ENCODE results near the gene IRF9.

IRF9 gene

DNA sequence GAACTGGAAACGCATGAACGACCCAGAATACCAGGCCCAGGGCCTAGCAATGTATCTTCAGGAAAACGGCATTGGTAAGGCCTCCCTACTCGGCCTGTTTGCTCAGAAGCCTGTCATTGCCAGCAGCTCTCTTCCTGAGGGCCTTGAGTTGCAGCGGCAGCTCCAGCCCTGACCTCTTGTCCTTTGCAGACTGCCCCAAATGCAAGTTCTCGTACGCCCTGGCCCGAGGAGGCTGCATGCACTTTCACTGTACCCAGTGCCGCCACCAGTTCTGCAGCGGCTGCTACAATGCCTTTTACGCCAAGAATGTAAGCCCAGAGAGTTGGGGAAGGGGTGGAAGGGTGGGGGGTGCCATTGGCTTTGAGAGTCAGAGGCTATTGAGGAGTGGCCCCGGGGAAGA is 3.7 kb upstream of the IRF9 start:
- no peak for TF ChIP-seq CTCF (IDR thresholded peaks at IDR 0.05; ENCODE audit: control extremely low read depth, extremely low read depth, low read depth, missing control alignments)
- CTCF ChIA-PET, result interaction anchor here (0.9 to 1.2 kb wide), 2 partner anchors 10 to 18 kb away, joined by 4 to 6 read pairs; partner anchors contain the start of gene RNF31
- POLR2A ChIA-PET, result interaction anchor here (0.8 to 1.0 kb wide), 2 partner anchors 16 to 142 kb away, joined by 3 read pairs; partner anchors contain the start of genes DHRS1, EMC9 and NOP9
- DNase-seq (ENCODE audit: extremely low spot score), result no peak

DNA sequence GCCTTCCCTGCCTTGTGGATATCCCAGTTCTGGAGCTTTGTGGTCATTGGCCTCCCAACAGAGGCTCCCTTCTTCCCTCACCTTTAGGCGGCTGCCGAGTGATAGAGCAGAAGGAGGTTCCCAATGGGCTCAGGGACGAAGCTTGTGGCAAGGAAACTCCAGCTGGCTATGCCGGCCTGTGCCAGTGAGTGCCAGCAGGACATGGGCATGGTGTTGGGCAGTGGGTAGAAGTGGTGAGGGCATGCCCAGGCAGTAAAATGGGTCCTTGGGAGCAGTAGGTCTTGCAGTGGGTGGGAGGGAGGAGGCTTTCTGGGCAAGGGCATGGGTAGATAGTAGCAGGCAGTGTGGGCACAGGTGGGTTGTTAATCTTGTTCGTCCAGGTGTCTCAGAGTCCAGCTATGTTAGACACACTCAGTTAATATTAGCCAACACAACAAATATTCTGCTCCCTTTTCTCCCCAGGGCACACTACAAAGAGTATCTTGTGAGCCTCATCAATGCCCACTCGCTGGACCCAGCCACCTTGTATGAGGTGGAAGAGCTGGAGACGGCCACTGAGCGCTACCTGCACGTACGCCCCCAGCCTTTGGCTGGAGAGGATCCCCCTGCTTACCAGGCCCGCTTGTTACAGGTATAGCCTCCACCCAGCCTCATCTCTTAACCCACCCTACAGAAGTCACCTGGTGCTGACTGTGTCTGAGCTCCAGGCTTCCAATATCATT is 1.1 kb upstream of the IRF9 start:
- no peak for TF ChIP-seq CTCF (IDR thresholded peaks at IDR 0.05; ENCODE audit: control extremely low read depth, extremely low read depth, low read depth, missing control alignments)
- ChIA-PET POLR2A (interaction anchor here (1.7 to 2.7 kb wide), 5 partner anchors 8 to 46 kb away, joined by 5 to 14 read pairs (median 5); partner anchors contain the start of genes DCAF11, NRL, PSME1 and PSME2), CTCF (interaction anchor here (1.0 to 7.3 kb wide), 20 partner anchors 11 to 148 kb away, joined by 3 to 154 read pairs (median 9); partner anchors contain the start of genes CIDEB, DCAF11, MDP1 and NRL)
- no peak for DNase-seq (ENCODE audit: extremely low spot score)

DNA sequence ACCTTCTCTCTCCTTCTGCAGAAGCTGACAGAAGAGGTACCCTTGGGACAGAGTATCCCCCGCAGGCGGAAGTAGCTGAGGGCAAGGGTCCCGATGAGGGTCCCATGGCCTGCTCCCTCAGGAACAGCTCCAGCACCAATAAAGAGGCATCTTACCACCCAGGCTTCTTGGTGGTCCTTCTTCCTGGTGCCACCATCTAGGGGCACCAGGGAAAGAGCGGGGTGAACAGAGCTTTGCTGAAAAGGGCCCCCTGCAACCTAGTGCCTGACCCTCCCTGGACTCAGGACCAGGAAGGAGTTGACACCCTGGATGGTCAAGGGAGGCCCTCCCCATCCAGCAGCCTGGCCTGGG is 591 bp upstream of the IRF9 start:
- DNase-seq (ENCODE audit: extremely low spot score), result no peak
- ChIA-PET POLR2A (interaction anchor here (1.1 to 2.7 kb wide), 8 partner anchors 9 to 65 kb away, joined by 3 to 14 read pairs (median 5); partner anchors contain the start of genes CHMP4A, DCAF11, NRL and PSME1), CTCF (interaction anchor here (0.6 to 7.3 kb wide), 35 partner anchors 11 to 571 kb away, joined by 3 to 154 read pairs (median 6); partner anchors contain the start of genes CHMP4A, CIDEB, DCAF11 and IPO4)
- TF ChIP-seq CTCF (IDR thresholded peaks at IDR 0.05; ENCODE audit: control extremely low read depth, extremely low read depth, low read depth, missing control alignments), result no peak

DNA sequence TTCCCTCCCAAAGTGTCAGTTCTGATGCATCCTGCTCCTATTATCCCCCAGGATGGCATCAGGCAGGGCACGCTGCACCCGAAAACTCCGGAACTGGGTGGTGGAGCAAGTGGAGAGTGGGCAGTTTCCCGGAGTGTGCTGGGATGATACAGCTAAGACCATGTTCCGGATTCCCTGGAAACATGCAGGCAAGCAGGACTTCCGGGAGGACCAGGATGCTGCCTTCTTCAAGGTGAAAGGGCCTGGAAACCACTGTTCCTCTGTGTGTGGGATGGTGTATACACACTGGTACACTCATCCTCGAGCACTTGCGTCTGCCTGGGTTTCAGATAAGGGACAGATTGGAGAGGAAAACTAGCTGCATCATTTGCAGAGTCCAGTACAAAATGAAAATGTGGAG is 1.0 kb downstream of the IRF9 start:
- ChIA-PET CTCF (interaction anchor here (1.0 to 7.3 kb wide), 24 partner anchors 9 to 147 kb away, joined by 3 to 154 read pairs (median 9); partner anchors contain the start of genes CHMP4A, DCAF11, EMC9 and IPO4), POLR2A (interaction anchor here (0.6 to 2.7 kb wide), 12 partner anchors 9 to 1996 kb away, joined by 3 to 14 read pairs (median 4); partner anchors contain the start of genes DCAF11, EMC9, NRL and RNF31)
- DNase-seq (ENCODE audit: extremely low spot score), result no peak
- TF ChIP-seq CTCF (IDR thresholded peaks at IDR 0.05; ENCODE audit: control extremely low read depth, extremely low read depth, low read depth, missing control alignments), result no peak

- ChIA-PET CTCF (interaction anchor here (0.8 to 7.3 kb wide), 5 partner anchors 13 to 144 kb away, joined by 3 to 154 read pairs (median 3); partner anchors contain the start of genes CIDEB, DCAF11, NRL and PSME2), POLR2A (interaction anchor here (0.6 to 1.8 kb wide), 6 partner anchors 9 to 23 kb away, joined by 3 to 9 read pairs (median 4); partner anchors contain the start of gene PSME2)
- no peak for TF ChIP-seq CTCF (IDR thresholded peaks at IDR 0.05; ENCODE audit: control extremely low read depth, extremely low read depth, low read depth, missing control alignments)
- no peak for DNase-seq (ENCODE audit: extremely low spot score)
These were observed 3.5 kb downstream of the IRF9 start for GRCh38 chr14:24164518-24164991.

DNA sequence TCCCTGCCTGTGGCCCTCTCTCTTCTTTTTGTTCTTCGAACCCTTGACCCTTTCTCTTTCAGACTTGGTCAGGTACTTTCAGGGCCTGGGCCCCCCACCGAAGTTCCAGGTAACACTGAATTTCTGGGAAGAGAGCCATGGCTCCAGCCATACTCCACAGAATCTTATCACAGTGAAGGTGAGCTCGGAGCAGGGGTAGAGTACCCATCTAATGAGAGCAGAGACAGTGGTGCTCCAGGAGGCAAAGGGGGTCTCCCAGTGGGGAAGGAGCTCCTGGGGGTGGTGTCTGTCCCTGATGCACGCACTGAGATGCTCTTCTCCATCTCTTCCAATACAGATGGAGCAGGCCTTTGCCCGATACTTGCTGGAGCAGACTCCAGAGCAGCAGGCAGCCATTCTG is 4.7 kb downstream of the IRF9 start:
- POLR2A ChIA-PET, result interaction anchor here (1.0 to 1.5 kb wide), 2 partner anchors 15 to 21 kb away, joined by 3 to 4 read pairs; no protein-coding TSS in a partner anchor
- no peak for TF ChIP-seq CTCF (IDR thresholded peaks at IDR 0.05; ENCODE audit: control extremely low read depth, extremely low read depth, low read depth, missing control alignments)

More for the DNA sequence above, 4.7 kb downstream of the IRF9 start:
- CTCF ChIA-PET, result interaction anchor here (1.0 to 7.3 kb wide), 3 partner anchors 14 to 142 kb away, joined by 3 to 154 read pairs (median 3); partner anchors contain the start of genes CIDEB, PSME2 and RNF31
- DNase-seq (ENCODE audit: extremely low spot score), result no peak

Data from GM10248 (cell line).